ENCODE measurements around the gene CAPN6.

The CAPN6 gene

GRCh38 chrX:111262086-111262485 is 8.2 kb downstream of the CAPN6 start:
- H3K36me3 ChIP-seq (ENCODE audit: control insufficient read depth, low read length) = no peaks in the 10 kb centered on the region
- no peaks in the 10 kb centered on the region for H3K27me3 ChIP-seq (ENCODE audit: control insufficient read depth, low read length)

GRCh38 chrX:111260451-111260850 is 9.8 kb downstream of the CAPN6 start:
- H3K4me1 ChIP-seq (ENCODE audit: control insufficient read depth, low read length) = no peaks in the 10 kb centered on the region
- H3K27ac ChIP-seq (ENCODE audit: low read depth, low read length) = no peak overlapping the region
- H3K4me2 ChIP-seq (ENCODE audit: low read length) = no peak overlapping the region
- H3F3A ChIP-seq (ENCODE audit: control insufficient read depth, insufficient read depth) = no peaks in the 10 kb centered on the region
- no peaks in the 10 kb centered on the region for H4K20me1 ChIP-seq (ENCODE audit: control insufficient read depth, insufficient read depth, low read depth, low read length)
- TF ChIP-seq CTCF (IDR thresholded peaks at IDR 0.05; ENCODE audit: low read depth, low read length, poor library complexity, severe bottlenecking) = no peak
- no peak for TF ChIP-seq EZH2phosphoT487 (IDR thresholded peaks at IDR 0.05; ENCODE audit: borderline replicate concordance, low read length)
- no peaks in the 10 kb centered on the region for H3K9me2 ChIP-seq (replicated peaks; ENCODE audit: control insufficient read depth, low read length)
- no peak overlapping the region for H3K4me3 ChIP-seq (ENCODE audit: low read length)
- no peaks in the 10 kb centered on the region for H3K36me3 ChIP-seq (ENCODE audit: control insufficient read depth, low read length)
- H3K27me3 ChIP-seq (ENCODE audit: control insufficient read depth, low read length) = no peaks in the 10 kb centered on the region
- H3K79me2 ChIP-seq (ENCODE audit: control insufficient read depth, low read length) = no peaks in the 10 kb centered on the region
- H3K9me3 ChIP-seq (ENCODE audit: control insufficient read depth, insufficient read depth, low read length) = no peaks in the 10 kb centered on the region

More at GRCh38 chrX:111262086-111262485, 8.2 kb downstream of the CAPN6 start:
- Histone ChIP-seq H3K4me1 (ENCODE audit: control insufficient read depth, low read length) (no peaks in the 10 kb centered on the region), H3K9me2 (replicated peaks; ENCODE audit: control insufficient read depth, low read length) (no peaks in the 10 kb centered on the region), H3K79me2 (ENCODE audit: control insufficient read depth, low read length) (no peaks in the 10 kb centered on the region), H4K20me1 (ENCODE audit: control insufficient read depth, insufficient read depth, low read depth, low read length) (no peaks in the 10 kb centered on the region), H3K9me3 (ENCODE audit: control insufficient read depth, insufficient read depth, low read length) (no peaks in the 10 kb centered on the region), H3K4me2 (ENCODE audit: low read length) (no peak overlapping the region), H3K4me3 (ENCODE audit: low read length) (no peak overlapping the region), H3K27ac (ENCODE audit: low read depth, low read length) (no peak overlapping the region), H3F3A (ENCODE audit: control insufficient read depth, insufficient read depth) (no peaks in the 10 kb centered on the region)
- TF ChIP-seq CTCF (IDR thresholded peaks at IDR 0.05; ENCODE audit: low read depth, low read length, poor library complexity, severe bottlenecking) (no peak), EZH2phosphoT487 (IDR thresholded peaks at IDR 0.05; ENCODE audit: borderline replicate concordance, low read length) (no peak)

- Histone ChIP-seq H3K27me3 (ENCODE audit: control insufficient read depth, low read length) (no peaks in the 10 kb centered on the region), H3K4me1 (ENCODE audit: control insufficient read depth, low read length) (no peaks in the 10 kb centered on the region), H3K9me3 (ENCODE audit: control insufficient read depth, insufficient read depth, low read length) (no peaks in the 10 kb centered on the region), H3K79me2 (ENCODE audit: control insufficient read depth, low read length) (no peaks in the 10 kb centered on the region), H3K4me3 (ENCODE audit: low read length) (no peak overlapping the region), H3K36me3 (ENCODE audit: control insufficient read depth, low read length) (no peaks in the 10 kb centered on the region), H4K20me1 (ENCODE audit: control insufficient read depth, insufficient read depth, low read depth, low read length) (no peaks in the 10 kb centered on the region), H3K9me2 (replicated peaks; ENCODE audit: control insufficient read depth, low read length) (no peaks in the 10 kb centered on the region), H3K27ac (ENCODE audit: low read depth, low read length) (no peak overlapping the region), H3F3A (ENCODE audit: control insufficient read depth, insufficient read depth) (no peaks in the 10 kb centered on the region), H3K4me2 (ENCODE audit: low read length) (no peak overlapping the region)
- TF ChIP-seq EZH2phosphoT487 (IDR thresholded peaks at IDR 0.05; ENCODE audit: borderline replicate concordance, low read length) (no peak), CTCF (IDR thresholded peaks at IDR 0.05; ENCODE audit: low read depth, low read length, poor library complexity, severe bottlenecking) (no peak)
These were observed 10.7 kb downstream of the CAPN6 start for GRCh38 chrX:111259559-111259958.

- no peaks in the 10 kb centered on the region for H3K36me3 ChIP-seq (ENCODE audit: control insufficient read depth, low read length)
- no peaks in the 10 kb centered on the region for H3K4me1 ChIP-seq (ENCODE audit: control insufficient read depth, low read length)
- H3F3A ChIP-seq (ENCODE audit: control insufficient read depth, insufficient read depth) = no peaks in the 10 kb centered on the region
- no peak overlapping the region for H3K4me3 ChIP-seq (ENCODE audit: low read length)
- TF ChIP-seq EZH2phosphoT487 (IDR thresholded peaks at IDR 0.05; ENCODE audit: borderline replicate concordance, low read length) (no peak), CTCF (IDR thresholded peaks at IDR 0.05; ENCODE audit: low read depth, low read length, poor library complexity, severe bottlenecking) (no peak)
- no peaks in the 10 kb centered on the region for H3K9me2 ChIP-seq (replicated peaks; ENCODE audit: control insufficient read depth, low read length)
- H3K27ac ChIP-seq (ENCODE audit: low read depth, low read length) = no peak overlapping the region
- no peaks in the 10 kb centered on the region for H3K27me3 ChIP-seq (ENCODE audit: control insufficient read depth, low read length)
- no peaks in the 10 kb centered on the region for H4K20me1 ChIP-seq (ENCODE audit: control insufficient read depth, insufficient read depth, low read depth, low read length)
- H3K9me3 ChIP-seq (ENCODE audit: control insufficient read depth, insufficient read depth, low read length) = no peaks in the 10 kb centered on the region
- no peaks in the 10 kb centered on the region for H3K79me2 ChIP-seq (ENCODE audit: control insufficient read depth, low read length)
- no peak overlapping the region for H3K4me2 ChIP-seq (ENCODE audit: low read length)
These were observed 12.6 kb downstream of the CAPN6 start for GRCh38 chrX:111257733-111258132.

Data from DOHH2 (cell line).